ENCODE results near the gene MYH15.

MYH15 gene

GRCh38 chr3:108510496-108510895 lies at the start of gene MYH15:
Gene MYH15 (minus strand): TSS chr3:108510596. CDS start chr3:108510530, 66 bp downstream.
- DNase-seq (ENCODE audit: low read depth in 2 of 2): no peak

GRCh38 chr3:108555966-108556581 lies 45.7 kb upstream of the MYH15 start:
- no peak for DNase-seq (ENCODE audit: low read depth in 2 of 2)

GRCh38 chr3:108554913-108555571 lies 44.6 kb upstream of the MYH15 start:
- DNase-seq (ENCODE audit: low read depth in 2 of 2): no peak

GRCh38 chr3:108554229-108554628 lies 43.8 kb upstream of the MYH15 start:
- DNase-seq (ENCODE audit: low read depth in 2 of 2): no peak

GRCh38 chr3:108552267-108553159 lies 42.1 kb upstream of the MYH15 start:
- peak; percentile 10 to 12 for DNase-seq (ENCODE audit: low read depth in 2 of 2)

- DNase-seq (ENCODE audit: low read depth in 2 of 2): no peak
These were observed 38.5 kb upstream of the MYH15 start for GRCh38 chr3:108548886-108549285.

GRCh38 chr3:108548304-108548703 lies 37.9 kb upstream of the MYH15 start:
- no peak for DNase-seq (ENCODE audit: low read depth in 2 of 2)

- no peak for DNase-seq (ENCODE audit: low read depth in 2 of 2)
These were observed 36.3 kb upstream of the MYH15 start for GRCh38 chr3:108546692-108547091.

GRCh38 chr3:108546247-108546646 lies 35.9 kb upstream of the MYH15 start:
- DNase-seq (ENCODE audit: low read depth in 2 of 2): no peak

- DNase-seq (ENCODE audit: low read depth in 2 of 2): no peak
These were observed 27.7 kb upstream of the MYH15 start for GRCh38 chr3:108538083-108538482.

- DNase-seq (ENCODE audit: low read depth in 2 of 2): no peak
These were observed 18.3 kb upstream of the MYH15 start for GRCh38 chr3:108528459-108529252.

GRCh38 chr3:108527817-108528216 lies 17.4 kb upstream of the MYH15 start:
- no peak for DNase-seq (ENCODE audit: low read depth in 2 of 2)

GRCh38 chr3:108527109-108527508 lies 16.7 kb upstream of the MYH15 start:
- DNase-seq (ENCODE audit: low read depth in 2 of 2): no peak

- no peak for DNase-seq (ENCODE audit: low read depth in 2 of 2)
These were observed 15.6 kb upstream of the MYH15 start for GRCh38 chr3:108525971-108526370.

- DNase-seq (ENCODE audit: low read depth in 2 of 2): no peak
These were observed 14.9 kb upstream of the MYH15 start for GRCh38 chr3:108525256-108525655.

GRCh38 chr3:108524537-108524936 lies 14.1 kb upstream of the MYH15 start:
- DNase-seq (ENCODE audit: low read depth in 2 of 2): no peak

GRCh38 chr3:108518895-108519294 lies 8.5 kb upstream of the MYH15 start:
- DNase-seq (ENCODE audit: low read depth in 2 of 2): no peak

- DNase-seq (ENCODE audit: low read depth in 2 of 2): no peak
These were observed 6.5 kb upstream of the MYH15 start for GRCh38 chr3:108516881-108517280.

- no peak for DNase-seq (ENCODE audit: low read depth in 2 of 2)
These were observed 3.6 kb upstream of the MYH15 start for GRCh38 chr3:108513961-108514360.

GRCh38 chr3:108512671-108513070 lies 2.3 kb upstream of the MYH15 start:
- DNase-seq (ENCODE audit: low read depth in 2 of 2): no peak

GRCh38 chr3:108511490-108511889 lies 1.1 kb upstream of the MYH15 start:
- DNase-seq (ENCODE audit: low read depth in 2 of 2): no peak

GRCh38 chr3:108511055-108511454 lies 659 bp upstream of the MYH15 start:
- DNase-seq (ENCODE audit: low read depth in 2 of 2): no peak

Data from fibroblast of skin of left biceps (primary cell).